ENCODE data around the gene ZNF468.
"Not testable (repeated sequence)": the region's sequence is repeated elsewhere in the genome, so short reads cannot be mapped to it uniquely, and the experiment has no call there.

ZNF468 gene

GRCh38 chr19:52857378-52858191 lies at the start of gene ZNF468:
TSS of gene ZNF468 (minus strand) at chr19:52857619. CDS start at chr19:52854272, 3,347 bp downstream.
- peak; percentile 4 for DNase-seq

- not testable (repeated sequence) for DNase-seq
Observed at GRCh38 chr19:52904052-52904780, 46.8 kb upstream of the ZNF468 start.

GRCh38 chr19:52901842-52902241 lies 44.4 kb upstream of the ZNF468 start:
- no peak for DNase-seq

GRCh38 chr19:52898596-52898995 lies 41.2 kb upstream of the ZNF468 start:
- not testable (repeated sequence) for DNase-seq

- DNase-seq, result no peak
Observed at GRCh38 chr19:52898101-52898500, 40.7 kb upstream of the ZNF468 start.

- DNase-seq, result peak; percentile 29
Observed at GRCh38 chr19:52897138-52897935, 39.9 kb upstream of the ZNF468 start, which contains the start of gene ZNF320. TSS of gene ZNF320 (minus strand) at chr19:52897635. CDS start at chr19:52890255, 7,380 bp downstream.

- no peak for DNase-seq
Observed at GRCh38 chr19:52896431-52897137, 39.2 kb upstream of the ZNF468 start.

GRCh38 chr19:52891336-52891735 lies 33.9 kb upstream of the ZNF468 start:
- no peak for DNase-seq

- DNase-seq, result no peak
Observed at GRCh38 chr19:52889931-52890330, 32.5 kb upstream of the ZNF468 start.

GRCh38 chr19:52889076-52889475 lies 31.7 kb upstream of the ZNF468 start:
- DNase-seq, result no peak

- no peak for DNase-seq
Observed at GRCh38 chr19:52880895-52881389, 23.5 kb upstream of the ZNF468 start.

GRCh38 chr19:52872996-52873395 lies 15.6 kb upstream of the ZNF468 start:
- not testable (repeated sequence) for DNase-seq

GRCh38 chr19:52871466-52871865 lies 14.0 kb upstream of the ZNF468 start:
- DNase-seq, result no peak

GRCh38 chr19:52868031-52868430 lies 10.6 kb upstream of the ZNF468 start:
- not testable (repeated sequence) for DNase-seq

GRCh38 chr19:52856540-52857377 lies 660 bp downstream of the ZNF468 start:
- not testable (repeated sequence) for DNase-seq

- DNase-seq, result not testable (repeated sequence)
Observed at GRCh38 chr19:52847352-52847751, 10.1 kb downstream of the ZNF468 start.

- DNase-seq, result not testable (repeated sequence)
Observed at GRCh38 chr19:52840825-52841465, 16.5 kb downstream of the ZNF468 start.

GRCh38 chr19:52834289-52834688 lies 23.1 kb downstream of the ZNF468 start:
- DNase-seq, result not testable (repeated sequence)

- DNase-seq, result not testable (repeated sequence)
Observed at GRCh38 chr19:52833541-52833940, 23.9 kb downstream of the ZNF468 start.

- not testable (repeated sequence) for DNase-seq
Observed at GRCh38 chr19:52829866-52830265, 27.6 kb downstream of the ZNF468 start.

- no peak for DNase-seq
Observed at GRCh38 chr19:52825765-52826164, 31.7 kb downstream of the ZNF468 start.

All from NCI-H1417 treated with DMSO at 0.1 percent for 48 hours (cell line).